ENCODE data around the gene ZNF92.

- no peak for TF ChIP-seq CTCF (IDR thresholded peaks at IDR 0.05)
- TF ChIP-seq EZH2 (IDR thresholded peaks at IDR 0.05; ENCODE audit: borderline replicate concordance, insufficient read depth, low read depth, low read length, poor library complexity, severe bottlenecking): no peak
Observed at GRCh38 chr7:65379318-65379717, 5.7 kb downstream of the ZNF92 start.

Data from B cell (primary cell).